Activated naive CD4-positive, alpha-beta T cell treated with anti-CD3 and anti-CD28 coated beads, Interleukin-2, amount 50 U/mL, for 24 hours (primary cell): ENCODE results near the gene TPM4.
"Not testable (repeated sequence)": the region's sequence is repeated elsewhere in the genome, so short reads cannot be mapped to it uniquely, and the experiment has no call there.

Experiments used
- H3K27ac Mint-ChIP-seq: one replicate; pipeline ENCODE4 v1.8.0; 2021; ENCODE audit warnings: mild to moderate bottlenecking, mixed read lengths
- H3K27me3 Mint-ChIP-seq: one replicate; pipeline ENCODE4 v1.8.0; 2021; ENCODE audit warnings: mixed read lengths
- H3K36me3 Mint-ChIP-seq: one replicate; pipeline ENCODE4 v1.8.0; 2021; ENCODE audit warnings: mixed read lengths
- H3K4me1 Mint-ChIP-seq: one replicate; pipeline ENCODE4 v1.8.0; 2021; ENCODE audit warnings: mixed read lengths
- H3K4me3 Mint-ChIP-seq: one replicate; pipeline ENCODE4 v1.8.0; 2021; ENCODE audit warnings: mild to moderate bottlenecking, mixed read lengths
- H3K9me3 Mint-ChIP-seq: one replicate; pipeline ENCODE4 v1.8.0; 2021; ENCODE audit warnings: mixed read lengths

Gene TPM4

DNA sequence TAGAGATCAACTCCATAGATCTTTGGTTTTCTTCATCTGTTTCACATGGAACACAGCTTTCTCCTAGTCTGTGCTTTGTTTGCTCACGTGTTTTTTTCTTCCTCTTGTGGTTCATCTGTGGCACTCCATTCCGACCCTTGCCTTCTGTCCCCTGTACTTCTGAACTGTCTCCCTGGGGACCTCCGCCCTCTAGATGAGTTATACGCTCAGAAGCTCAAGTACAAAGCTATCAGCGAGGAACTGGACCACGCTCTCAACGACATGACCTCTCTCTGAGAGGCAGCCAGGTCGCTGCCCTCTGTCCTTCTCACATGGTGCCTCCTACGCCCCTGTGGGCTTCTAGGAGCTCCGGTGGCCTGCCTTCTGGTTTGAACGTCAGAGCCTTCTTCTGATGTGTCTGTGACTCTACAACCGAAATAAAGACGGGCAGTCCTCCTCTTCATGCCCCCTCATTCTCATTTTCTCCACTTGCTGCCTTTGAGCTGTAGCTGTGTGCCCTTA, 18.8 kb downstream of the TPM4 start:
- Mint-ChIP-seq H3K4me3 (peak overlapping the region; percentile 9), H3K27ac (peak overlapping the region; percentile 71), H3K4me1 (peaks cover 22% of the 10 kb centered on the region), H3K36me3 (peaks cover 27% of the 10 kb centered on the region), H3K27me3 (no peaks in the 10 kb centered on the region), H3K9me3 (no peaks in the 10 kb centered on the region)

DNA sequence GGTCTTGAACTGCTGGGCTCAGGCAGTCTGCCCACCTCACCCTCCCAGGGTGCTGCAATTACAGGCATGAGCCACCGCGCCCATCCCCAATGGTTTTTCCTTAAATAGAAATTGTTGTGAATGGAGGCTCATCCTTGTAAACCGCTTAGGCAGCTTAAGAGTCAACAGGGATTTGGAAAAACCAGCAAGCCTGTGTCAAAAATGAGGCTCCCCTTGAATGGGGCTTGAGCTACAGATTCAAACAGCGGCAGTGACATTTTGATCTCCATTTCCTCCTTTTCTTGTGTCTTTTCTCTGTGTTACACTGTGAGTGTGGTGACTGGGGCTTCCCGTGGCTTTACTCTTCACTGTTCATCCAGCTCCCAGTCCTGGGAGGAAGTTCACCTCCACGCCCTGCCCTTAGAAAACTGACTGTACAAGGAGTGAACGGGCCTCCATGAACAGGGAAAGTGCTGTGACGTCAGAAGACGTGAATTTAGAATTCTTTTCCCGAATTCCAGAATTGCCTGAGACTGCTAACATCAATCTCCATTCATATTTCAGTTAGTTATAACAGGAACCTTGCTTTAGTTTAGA, 20.1 kb downstream of the TPM4 start:
- Mint-ChIP-seq H3K4me1 (peaks cover 22% of the 10 kb centered on the region), H3K27me3 (no peaks in the 10 kb centered on the region), H3K9me3 (no peaks in the 10 kb centered on the region), H3K36me3 (peaks cover 28% of the 10 kb centered on the region), H3K4me3 (no peak overlapping the region), H3K27ac (peak overlapping the region; percentile 77)

DNA sequence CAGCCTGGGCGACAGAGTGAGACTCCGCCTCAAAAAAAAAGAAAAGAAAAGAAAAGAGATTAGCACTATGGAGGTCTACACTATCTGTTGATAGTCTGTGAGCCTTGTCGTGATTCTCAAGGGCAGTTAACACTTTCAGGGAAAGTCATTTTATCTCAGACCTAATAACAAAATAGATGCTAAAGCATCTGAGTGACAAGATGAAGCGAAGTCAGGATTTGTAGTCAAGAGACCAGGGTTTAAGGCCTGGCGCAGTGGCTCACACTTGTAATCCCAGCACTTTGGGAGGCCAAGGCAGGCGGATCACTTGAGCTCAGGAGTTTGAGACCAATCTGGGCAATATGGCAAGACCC, 22.1 kb downstream of the TPM4 start:
- peaks cover 24% of the 10 kb centered on the region for H3K36me3 Mint-ChIP-seq
- no peaks in the 10 kb centered on the region for H3K9me3 Mint-ChIP-seq
- no peak overlapping the region for H3K4me3 Mint-ChIP-seq
- H3K27ac Mint-ChIP-seq, result peak overlapping the region; percentile 46
- peaks cover 22% of the 10 kb centered on the region for H3K4me1 Mint-ChIP-seq
- no peaks in the 10 kb centered on the region for H3K27me3 Mint-ChIP-seq

DNA sequence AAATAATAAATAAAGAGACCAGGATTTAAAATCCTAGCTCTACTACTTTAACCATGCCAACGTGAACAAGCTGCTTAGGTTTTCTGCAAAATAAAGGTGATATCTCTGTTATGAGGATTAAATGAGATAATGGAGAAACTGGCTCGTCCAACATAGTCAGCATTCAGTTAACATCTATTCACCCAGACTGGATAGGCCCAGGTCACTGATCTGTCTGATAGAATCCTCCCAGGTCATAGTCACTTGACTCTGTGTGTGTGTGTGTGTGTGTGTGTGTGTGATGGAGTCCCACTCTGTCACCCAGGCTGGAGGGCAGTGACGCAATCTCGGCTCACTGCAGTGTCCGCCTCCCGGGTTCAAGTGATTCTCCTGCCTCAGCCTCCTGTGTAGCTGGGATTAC, 22.5 kb downstream of the TPM4 start:
- H3K27ac Mint-ChIP-seq, result no peak overlapping the region
- H3K27me3 Mint-ChIP-seq, result no peaks in the 10 kb centered on the region
- peaks cover 21% of the 10 kb centered on the region for H3K36me3 Mint-ChIP-seq

DNA sequence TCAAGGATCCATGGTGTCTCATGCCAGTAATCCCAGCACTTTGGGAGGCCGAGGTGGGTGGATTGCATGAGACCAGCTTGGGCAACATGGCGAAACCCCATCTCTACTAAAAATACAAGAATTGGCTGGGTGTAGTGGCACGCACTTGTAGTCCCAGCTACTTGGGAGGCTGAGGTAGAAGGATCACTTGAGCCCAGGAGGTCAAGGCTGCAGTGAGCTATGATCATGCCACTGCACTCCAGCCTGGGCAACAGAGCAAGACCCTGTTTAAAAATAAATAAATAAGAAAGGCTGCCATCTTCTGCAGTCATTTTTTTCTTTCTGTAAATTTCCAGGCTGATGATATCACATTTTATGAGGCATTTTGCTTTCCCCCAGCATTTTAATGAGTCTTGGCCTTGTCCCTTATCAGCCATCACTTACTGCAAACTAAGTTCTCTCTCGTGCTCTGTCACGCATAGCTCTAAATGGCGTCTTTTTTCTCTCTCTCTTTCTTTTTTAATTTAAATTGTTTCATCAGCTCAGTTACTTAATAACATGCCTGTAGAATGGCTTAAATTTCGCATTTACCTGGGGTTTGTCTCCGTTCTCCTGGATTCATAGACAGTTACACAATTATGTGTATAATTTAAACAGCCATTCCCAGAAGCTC, 23.1 kb downstream of the TPM4 start:
- peaks cover 21% of the 10 kb centered on the region for H3K4me1 Mint-ChIP-seq

More for the DNA sequence above, 22.5 kb downstream of the TPM4 start:
- H3K9me3 Mint-ChIP-seq, result no peaks in the 10 kb centered on the region
- peaks cover 22% of the 10 kb centered on the region for H3K4me1 Mint-ChIP-seq
- no peak overlapping the region for H3K4me3 Mint-ChIP-seq

DNA sequence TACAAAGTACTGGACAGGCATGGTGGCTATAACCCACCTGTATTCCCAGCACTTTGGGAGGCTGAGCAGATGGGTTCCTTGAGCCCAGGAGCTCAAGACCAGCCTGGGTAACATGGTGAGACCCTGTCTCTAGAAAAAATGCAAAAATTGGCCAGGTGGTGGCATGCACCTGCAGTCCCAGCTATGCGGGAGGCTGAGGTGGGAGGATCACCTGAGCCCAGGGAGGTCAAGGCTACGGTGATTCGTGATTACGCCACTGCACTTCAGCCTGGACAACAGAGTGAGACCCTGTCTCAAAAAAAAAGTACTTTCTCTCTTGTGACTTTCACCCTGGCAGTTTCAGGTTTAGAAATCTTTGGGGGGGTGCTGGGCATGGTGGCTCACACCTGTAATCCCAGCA, 24.2 kb downstream of the TPM4 start:
- no peak overlapping the region for H3K27ac Mint-ChIP-seq
- no peaks in the 10 kb centered on the region for H3K9me3 Mint-ChIP-seq
- no peak overlapping the region for H3K4me3 Mint-ChIP-seq
- peaks cover 15% of the 10 kb centered on the region for H3K36me3 Mint-ChIP-seq
- no peaks in the 10 kb centered on the region for H3K27me3 Mint-ChIP-seq
- H3K4me1 Mint-ChIP-seq, result peaks cover 11% of the 10 kb centered on the region

More for the DNA sequence above, 23.1 kb downstream of the TPM4 start:
- H3K27me3 Mint-ChIP-seq, H3K27ac Mint-ChIP-seq, H3K9me3 Mint-ChIP-seq, H3K4me3 Mint-ChIP-seq: not testable (repeated sequence)
- H3K36me3 Mint-ChIP-seq, result peaks cover 21% of the 10 kb centered on the region

DNA sequence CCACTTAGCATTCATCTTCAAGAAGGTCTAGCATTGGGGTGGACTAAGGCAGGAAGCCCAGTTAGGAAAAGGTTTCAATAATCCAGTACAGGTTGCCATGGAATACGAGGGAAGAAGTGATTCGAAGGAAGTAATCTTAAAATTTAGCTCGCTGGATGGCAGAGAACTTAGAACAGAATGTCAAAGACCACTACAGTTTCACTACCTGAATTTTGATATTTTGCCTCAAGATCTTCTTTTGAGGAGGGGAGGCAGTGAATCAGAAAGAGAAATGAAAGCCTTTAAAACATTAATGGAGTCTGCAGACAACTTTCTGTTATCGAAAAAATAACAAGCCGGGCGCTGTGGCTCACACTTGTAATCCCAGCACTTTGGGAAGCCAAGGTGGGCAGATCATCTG, 28.4 kb downstream of the TPM4 start:
- H3K27ac Mint-ChIP-seq, result no peak overlapping the region
- no peak overlapping the region for H3K4me3 Mint-ChIP-seq

DNA sequence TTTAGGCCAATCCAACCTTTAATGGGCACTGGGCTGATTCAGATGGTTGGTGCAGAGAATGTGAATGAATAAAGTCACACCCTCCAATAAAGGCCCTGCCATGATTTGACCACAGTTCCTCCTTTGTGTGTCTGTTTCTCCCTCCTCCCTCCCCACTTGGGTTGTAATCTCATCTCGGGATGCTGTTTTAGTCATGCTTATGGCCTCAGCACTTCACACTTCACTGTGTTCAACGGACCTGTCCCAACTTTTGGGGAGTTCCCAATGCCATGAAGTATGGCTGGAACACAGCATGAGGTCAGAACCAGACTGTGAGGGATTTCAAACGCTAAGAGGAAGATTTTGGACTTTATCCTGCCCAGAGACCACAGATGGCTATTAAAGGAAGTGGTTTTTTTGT, 29.8 kb downstream of the TPM4 start:
- H3K27me3 Mint-ChIP-seq, result no peaks in the 10 kb centered on the region
- H3K9me3 Mint-ChIP-seq, result no peaks in the 10 kb centered on the region
- H3K27ac Mint-ChIP-seq, result no peak overlapping the region
- H3K4me1 Mint-ChIP-seq, result peaks cover 2% of the 10 kb centered on the region
- H3K36me3 Mint-ChIP-seq, result peaks cover under 1% of the 10 kb centered on the region
- no peak overlapping the region for H3K4me3 Mint-ChIP-seq

More for the DNA sequence above, 28.4 kb downstream of the TPM4 start:
- no peaks in the 10 kb centered on the region for H3K27me3 Mint-ChIP-seq
- H3K36me3 Mint-ChIP-seq, result peaks cover 1% of the 10 kb centered on the region
- H3K9me3 Mint-ChIP-seq, result no peaks in the 10 kb centered on the region
- H3K4me1 Mint-ChIP-seq, result no peaks in the 10 kb centered on the region

DNA sequence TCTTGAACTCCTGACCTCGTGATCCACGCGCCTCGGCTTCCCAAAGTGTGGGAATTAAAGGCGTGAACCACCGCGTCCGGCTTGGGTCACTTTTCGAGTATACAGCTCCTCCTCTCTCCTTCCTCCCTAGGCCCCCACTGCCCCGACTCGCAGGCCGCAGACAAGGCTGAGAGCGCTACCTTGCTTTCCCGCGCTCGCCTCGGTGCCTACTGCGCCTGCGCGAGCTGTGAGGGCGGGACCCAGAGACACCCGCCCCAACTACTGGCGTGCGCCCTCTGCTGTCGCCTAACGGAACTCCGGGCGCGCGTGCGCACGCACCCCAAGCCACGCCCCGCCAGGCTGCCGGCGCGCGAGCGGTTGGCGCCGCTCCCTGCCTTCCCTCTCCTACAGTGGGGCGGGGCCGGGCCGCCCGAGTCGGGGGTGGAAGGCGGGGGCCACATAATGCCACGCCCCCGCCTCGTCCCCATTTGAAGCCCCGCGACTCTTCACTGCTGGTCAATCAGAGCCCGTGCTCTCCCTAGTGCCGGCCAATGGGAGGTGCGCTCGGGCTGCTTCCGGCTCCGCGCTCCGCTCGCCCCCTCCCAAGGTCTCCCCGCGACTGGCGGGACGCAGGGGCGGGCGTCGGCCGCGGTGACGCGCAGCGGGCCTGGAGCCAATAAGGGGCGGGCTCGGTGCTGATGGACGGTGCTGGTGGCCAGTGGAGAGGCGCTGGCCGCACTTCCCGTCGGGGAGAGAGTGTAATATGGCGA, 35.0 kb downstream of the TPM4 start, which contains the start of gene RAB8A:
Gene RAB8A, plus strand, starts transcription at position 730 of the 749 bp plus-strand sequence. Its CDS starts 13 bp downstream, at position 743.
- Mint-ChIP-seq H3K4me3 (peak within 1 kb of the TSS; percentile 94), H3K9me3 (no peaks in the 10 kb centered on the region), H3K27me3 (no peaks in the 10 kb centered on the region), H3K27ac (peak within 1 kb of the TSS; percentile 96), H3K36me3 (peaks cover 2% of the 10 kb centered on the region), H3K4me1 (peaks cover 30% of the 10 kb centered on the region)

DNA sequence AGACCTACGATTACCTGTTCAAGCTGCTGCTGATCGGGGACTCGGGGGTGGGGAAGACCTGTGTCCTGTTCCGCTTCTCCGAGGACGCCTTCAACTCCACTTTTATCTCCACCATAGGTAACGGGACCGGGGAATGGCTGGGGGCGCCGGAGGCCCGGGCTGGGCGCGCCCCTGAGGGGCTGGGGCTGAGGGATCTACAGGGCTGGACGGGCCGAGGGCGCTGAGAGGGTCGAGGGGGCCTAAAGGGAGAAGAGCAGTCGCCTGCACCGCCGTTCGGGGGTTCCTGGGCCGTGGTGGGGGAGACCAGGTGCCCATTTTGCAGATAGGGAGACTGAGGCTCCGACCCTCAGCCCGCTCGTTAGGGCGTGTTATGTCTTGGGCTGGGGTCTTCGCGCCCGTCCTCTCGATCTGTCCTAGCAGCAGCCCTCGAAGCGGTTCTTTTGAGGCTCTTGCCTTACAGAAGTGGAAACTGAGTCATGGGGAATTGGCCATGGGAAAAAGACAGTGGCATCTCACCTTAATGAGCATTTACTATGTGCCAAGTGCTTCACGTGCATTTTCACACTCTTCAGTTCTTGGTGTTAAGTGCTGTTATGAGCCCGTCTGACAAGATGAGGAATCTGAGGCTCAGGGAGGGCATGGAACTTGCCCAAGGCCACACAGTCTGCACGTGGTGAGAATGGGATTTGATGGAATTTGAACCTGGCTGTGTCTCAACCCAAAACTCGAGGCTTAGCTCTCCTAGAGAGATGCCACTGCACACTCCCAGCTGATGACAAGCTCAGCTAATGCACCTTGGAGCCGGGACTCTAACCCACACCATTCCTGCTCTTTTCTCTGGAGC, 35.8 kb downstream of the TPM4 start:
- Mint-ChIP-seq H3K4me3 (peak overlapping the region; percentile 94), H3K27me3 (no peaks in the 10 kb centered on the region), H3K36me3 (peaks cover 2% of the 10 kb centered on the region), H3K9me3 (no peaks in the 10 kb centered on the region), H3K27ac (peak overlapping the region; percentile 96), H3K4me1 (peaks cover 30% of the 10 kb centered on the region)

DNA sequence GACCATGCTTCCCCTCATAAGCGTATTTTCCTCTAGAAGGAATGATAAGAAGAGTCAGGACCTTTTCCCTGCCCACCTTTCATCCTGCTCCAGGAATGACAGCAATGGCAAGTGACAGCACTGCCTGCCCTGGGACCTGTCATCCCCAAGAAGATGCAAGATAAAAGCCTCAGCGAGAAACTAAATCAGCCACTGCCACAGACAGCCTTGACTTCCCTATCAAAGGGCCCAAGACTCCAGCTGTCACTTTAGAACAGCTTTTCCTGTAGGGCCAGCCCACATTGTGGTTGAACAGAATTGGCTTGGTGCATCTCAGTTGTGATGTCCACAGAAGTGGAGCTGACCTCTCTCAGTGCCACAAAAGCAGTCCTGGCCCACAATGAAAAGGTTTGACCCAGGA, 36.5 kb downstream of the TPM4 start:
- Mint-ChIP-seq H3K36me3 (peaks cover 2% of the 10 kb centered on the region), H3K4me1 (peaks cover 30% of the 10 kb centered on the region)

DNA sequence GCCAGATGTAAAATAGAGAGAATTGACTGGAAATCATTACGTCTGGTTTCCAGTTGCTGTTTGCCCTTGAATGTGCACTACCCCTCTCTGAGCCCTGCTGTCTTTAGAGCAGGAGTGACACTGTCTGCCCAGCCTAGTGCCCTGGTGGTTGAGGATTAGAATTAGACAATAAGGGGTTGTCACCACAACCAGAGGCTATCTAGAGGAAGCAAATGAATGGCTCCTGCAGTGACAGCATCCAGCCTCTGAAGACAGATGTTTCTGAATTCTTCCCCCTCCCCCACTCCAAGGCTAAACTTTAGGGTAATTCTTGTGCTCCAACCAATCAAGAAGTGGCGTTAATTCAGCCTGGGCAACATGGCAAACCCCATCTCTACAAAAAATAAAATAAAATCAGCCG, 37.4 kb downstream of the TPM4 start:
- Mint-ChIP-seq H3K27ac (no peak overlapping the region), H3K9me3 (no peaks in the 10 kb centered on the region), H3K36me3 (peaks cover 2% of the 10 kb centered on the region), H3K4me1 (peaks cover 37% of the 10 kb centered on the region), H3K4me3 (peak overlapping the region; percentile 66), H3K27me3 (no peaks in the 10 kb centered on the region)

More for the DNA sequence above, 36.5 kb downstream of the TPM4 start:
- Mint-ChIP-seq H3K4me3 (peak overlapping the region; percentile 94), H3K9me3 (no peaks in the 10 kb centered on the region), H3K27ac (peak overlapping the region; percentile 62), H3K27me3 (no peaks in the 10 kb centered on the region)

DNA sequence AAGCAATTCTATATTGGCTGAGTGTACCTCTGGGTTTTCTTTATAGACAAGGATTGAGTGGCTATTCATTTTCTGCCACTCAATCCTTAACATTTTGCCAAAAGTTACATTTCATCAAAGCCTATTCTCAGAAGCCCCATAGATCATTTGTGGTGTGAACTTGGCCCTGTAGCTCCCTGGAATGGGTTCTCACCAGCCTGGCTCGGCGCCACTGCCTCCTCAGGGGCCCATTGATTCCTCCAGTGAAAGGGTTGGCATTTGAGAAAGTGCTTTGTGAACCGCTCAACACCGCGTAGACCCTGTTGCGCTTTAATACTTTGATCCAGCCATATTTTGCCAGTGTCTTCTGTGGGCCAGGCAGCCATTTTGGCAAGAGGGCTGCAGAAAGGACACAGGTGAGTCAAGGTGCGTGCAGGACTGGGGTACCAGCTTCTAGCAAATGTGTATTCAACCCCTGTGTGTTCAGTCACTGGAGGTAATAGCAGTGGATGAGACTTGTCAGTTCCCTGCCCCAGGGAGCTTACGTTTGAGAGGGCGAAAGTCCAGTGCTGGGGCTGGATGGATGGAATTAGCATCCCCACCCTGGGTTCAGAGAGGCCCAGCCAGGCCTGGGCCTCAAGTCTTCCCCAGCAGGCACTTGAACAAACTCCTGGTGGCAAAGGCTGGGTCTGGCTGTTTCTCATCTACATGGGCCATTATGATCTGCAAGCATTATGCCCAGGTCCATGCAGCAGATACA, 39.2 kb downstream of the TPM4 start:
- no peaks in the 10 kb centered on the region for H3K27me3 Mint-ChIP-seq
- peaks cover 40% of the 10 kb centered on the region for H3K4me1 Mint-ChIP-seq
- no peak overlapping the region for H3K4me3 Mint-ChIP-seq
- H3K27ac Mint-ChIP-seq, result peak overlapping the region; percentile 92
- H3K36me3 Mint-ChIP-seq, result peaks cover 3% of the 10 kb centered on the region
- no peaks in the 10 kb centered on the region for H3K9me3 Mint-ChIP-seq

DNA sequence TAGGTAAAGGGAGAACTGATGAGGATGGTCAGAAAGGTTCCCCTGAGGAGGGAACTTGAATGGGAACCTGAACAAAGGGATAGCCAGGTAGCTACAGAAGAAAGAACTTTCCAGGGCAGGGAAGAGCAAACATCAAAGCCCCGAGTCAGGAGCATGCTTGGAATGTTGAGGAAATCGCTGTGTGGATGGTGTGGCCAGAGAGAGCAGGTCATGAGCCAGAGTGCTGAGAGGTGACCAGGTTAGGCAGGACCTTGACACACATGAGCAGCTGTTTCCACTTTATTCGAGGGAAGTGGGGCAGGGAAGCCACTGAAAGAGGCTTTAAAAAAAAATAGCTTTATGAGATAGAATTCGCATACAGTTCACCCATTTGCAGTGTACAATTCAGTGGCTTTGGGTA, 39.8 kb downstream of the TPM4 start:
- Mint-ChIP-seq H3K36me3 (peaks cover 3% of the 10 kb centered on the region), H3K27ac (peak overlapping the region; percentile 92), H3K4me1 (peaks cover 39% of the 10 kb centered on the region), H3K4me3 (no peak overlapping the region), H3K9me3 (no peaks in the 10 kb centered on the region), H3K27me3 (no peaks in the 10 kb centered on the region)

DNA sequence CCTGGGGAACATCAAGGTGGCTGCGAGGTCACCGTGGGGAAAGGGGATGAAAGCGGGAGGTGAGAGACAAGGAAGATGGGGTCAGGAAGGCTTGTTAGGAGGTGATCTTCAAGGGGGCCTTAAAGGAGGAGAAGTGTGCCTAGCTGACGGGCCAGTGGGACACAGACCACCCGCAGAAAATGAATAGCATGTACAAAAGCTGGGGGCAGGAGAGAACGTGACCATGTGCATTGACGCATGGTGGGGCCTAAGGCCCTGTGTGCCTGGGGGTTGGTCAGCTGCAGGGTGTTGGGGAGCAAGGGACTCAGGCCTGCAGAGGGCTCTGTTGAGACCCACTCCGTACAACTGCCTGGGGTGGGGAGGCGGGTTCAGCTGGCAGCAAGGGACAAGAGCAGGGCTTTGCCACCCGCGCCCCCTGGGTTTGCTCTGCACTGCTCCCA, 41.3 kb downstream of the TPM4 start:
- Mint-ChIP-seq H3K4me3 (no peak overlapping the region), H3K36me3 (peaks cover 3% of the 10 kb centered on the region), H3K4me1 (peaks cover 33% of the 10 kb centered on the region), H3K27ac (peak overlapping the region; percentile 19), H3K9me3 (no peaks in the 10 kb centered on the region), H3K27me3 (no peaks in the 10 kb centered on the region)
